Measurements from ENCODE around the gene ZNF609. TPM values are rescaled to one million over a fixed set of nuclear protein-coding genes. Genes with fewer than 3 reads are reported as not detected.

The ZNF609 gene
- total and polyA plus RNA-seq, 3 donors from 2014 or later: 48.7 to 75.8 (median 60.5) TPM

DNA sequence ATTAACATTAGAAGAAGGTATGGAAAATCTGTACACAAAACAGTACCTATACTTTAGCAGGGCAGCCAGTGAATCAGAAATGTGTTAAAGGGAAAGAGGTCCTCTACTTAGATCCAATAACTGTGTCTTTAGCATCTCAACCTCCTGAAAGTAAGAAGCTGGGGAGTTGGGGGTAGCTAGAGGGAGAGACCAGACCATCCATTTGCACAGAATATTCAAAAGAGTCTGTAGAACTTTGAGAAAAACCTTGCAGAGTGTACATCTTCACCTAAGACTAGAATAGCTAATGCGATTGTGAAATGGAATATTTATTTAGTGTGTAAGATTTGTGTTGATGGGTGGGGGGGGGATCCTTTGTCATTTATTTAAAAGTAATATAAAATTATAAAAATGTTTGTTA is 190.2 kb downstream of the ZNF609 start:
- no peak overlapping the region for H3K4me3 ChIP-seq
- no peak for DNase-seq
- H3K9me3 ChIP-seq: no peaks in the 10 kb centered on the region
- intact Hi-C loops (cut with DNase I; ENCODE audit: low total_unique reads): no loop called here
- no peaks in the 10 kb centered on the region for H3K36me3 ChIP-seq (ENCODE audit: low read depth, missing control alignments)
- TF ChIP-seq POLR2A (IDR thresholded peaks at IDR 0.05): no peak
- TF ChIP-seq, protein P1, sequence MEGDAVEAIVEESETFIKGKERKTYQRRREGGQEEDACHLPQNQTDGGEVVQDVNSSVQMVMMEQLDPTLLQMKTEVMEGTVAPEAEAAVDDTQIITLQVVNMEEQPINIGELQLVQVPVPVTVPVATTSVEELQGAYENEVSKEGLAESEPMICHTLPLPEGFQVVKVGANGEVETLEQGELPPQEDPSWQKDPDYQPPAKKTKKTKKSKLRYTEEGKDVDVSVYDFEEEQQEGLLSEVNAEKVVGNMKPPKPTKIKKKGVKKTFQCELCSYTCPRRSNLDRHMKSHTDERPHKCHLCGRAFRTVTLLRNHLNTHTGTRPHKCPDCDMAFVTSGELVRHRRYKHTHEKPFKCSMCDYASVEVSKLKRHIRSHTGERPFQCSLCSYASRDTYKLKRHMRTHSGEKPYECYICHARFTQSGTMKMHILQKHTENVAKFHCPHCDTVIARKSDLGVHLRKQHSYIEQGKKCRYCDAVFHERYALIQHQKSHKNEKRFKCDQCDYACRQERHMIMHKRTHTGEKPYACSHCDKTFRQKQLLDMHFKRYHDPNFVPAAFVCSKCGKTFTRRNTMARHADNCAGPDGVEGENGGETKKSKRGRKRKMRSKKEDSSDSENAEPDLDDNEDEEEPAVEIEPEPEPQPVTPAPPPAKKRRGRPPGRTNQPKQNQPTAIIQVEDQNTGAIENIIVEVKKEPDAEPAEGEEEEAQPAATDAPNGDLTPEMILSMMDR (IDR thresholded peaks at IDR 0.05): no peak
- no peaks in the 10 kb centered on the region for H3K27me3 ChIP-seq
- H3K27ac ChIP-seq: no peak overlapping the region
- WGBS, 2 donors: 96% methylated on average over 1 of the region's 1 CpG
- H3K4me1 ChIP-seq: no peaks in the 10 kb centered on the region

DNA sequence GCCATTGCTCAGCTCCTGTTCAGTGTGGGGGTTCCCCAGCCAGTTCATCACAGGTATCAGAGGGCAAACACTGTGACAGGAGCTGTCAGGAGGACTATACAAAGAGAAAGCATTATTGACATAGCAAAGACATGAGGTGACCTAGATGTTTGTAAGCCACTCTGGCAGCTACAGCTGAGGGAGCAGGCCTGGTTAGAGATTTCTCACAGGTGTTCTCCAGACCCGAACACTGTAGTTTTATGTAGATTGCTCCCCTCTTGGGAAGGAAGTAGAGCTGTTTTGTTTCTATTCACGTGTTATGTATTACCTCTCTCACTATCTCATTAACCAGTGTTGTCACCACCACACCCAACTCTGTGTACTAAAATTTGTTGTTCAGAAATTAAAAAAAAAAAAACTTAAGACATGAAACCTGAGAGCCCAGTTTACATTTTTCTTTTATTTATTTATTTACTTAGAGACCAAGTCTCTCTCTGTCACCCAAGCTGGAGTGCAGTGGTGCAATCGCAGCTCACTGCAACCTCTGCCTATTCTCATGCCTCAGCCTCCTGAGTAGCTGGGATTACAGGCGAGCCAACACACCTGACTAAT is 191.3 kb downstream of the ZNF609 start:
- H3K9me3 ChIP-seq: no peaks in the 10 kb centered on the region
- no peak for DNase-seq
- no peaks in the 10 kb centered on the region for H3K4me1 ChIP-seq
- H3K4me3 ChIP-seq: no peak overlapping the region
- WGBS, 2 donors: 76 to 85% methylated on average over 4 of the region's 4 CpGs
- H3K27ac ChIP-seq: no peak overlapping the region
- H3K36me3 ChIP-seq (ENCODE audit: low read depth, missing control alignments): no peaks in the 10 kb centered on the region
- TF ChIP-seq, protein P1 (IDR thresholded peaks at IDR 0.05): no peak
- TF ChIP-seq POLR2A (IDR thresholded peaks at IDR 0.05): no peak
- intact Hi-C loops (cut with DNase I; ENCODE audit: low total_unique reads): no loop called here
- H3K27me3 ChIP-seq: no peaks in the 10 kb centered on the region

DNA sequence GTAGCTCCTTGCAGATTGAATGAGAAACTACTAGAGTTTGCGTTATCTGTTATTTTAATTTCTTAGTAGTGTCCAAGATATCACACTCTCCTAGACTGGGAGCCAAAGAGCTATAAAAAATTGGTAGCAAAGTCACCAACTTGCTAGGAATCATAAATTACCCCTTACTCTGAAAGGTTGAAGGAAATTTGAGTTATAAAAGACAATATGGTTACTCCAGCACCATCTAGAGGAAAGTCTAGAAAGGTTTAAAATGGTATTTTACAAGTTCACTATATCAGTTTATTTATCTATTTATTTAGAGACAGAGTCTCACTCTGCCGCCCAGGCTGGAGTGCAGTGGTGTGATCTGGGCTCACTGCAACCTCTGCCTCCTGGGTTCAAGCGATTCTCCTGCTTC is 193.4 kb downstream of the ZNF609 start:
- Histone ChIP-seq H3K4me3 (no peak overlapping the region), H3K9me3 (no peaks in the 10 kb centered on the region), H3K27ac (no peak overlapping the region), H3K36me3 (ENCODE audit: low read depth, missing control alignments) (no peaks in the 10 kb centered on the region), H3K4me1 (no peaks in the 10 kb centered on the region), H3K27me3 (no peaks in the 10 kb centered on the region)
- no peak for DNase-seq
- 65 to 68% methylated on average over 3 of the region's 3 CpGs for WGBS, 2 donors
- intact Hi-C loops (cut with DNase I; ENCODE audit: low total_unique reads): no loop called here
- TF ChIP-seq POLR2A (IDR thresholded peaks at IDR 0.05): no peak
- TF ChIP-seq, protein P1 (IDR thresholded peaks at IDR 0.05): peak in 1 of 3 experiments; percentile 27

DNA sequence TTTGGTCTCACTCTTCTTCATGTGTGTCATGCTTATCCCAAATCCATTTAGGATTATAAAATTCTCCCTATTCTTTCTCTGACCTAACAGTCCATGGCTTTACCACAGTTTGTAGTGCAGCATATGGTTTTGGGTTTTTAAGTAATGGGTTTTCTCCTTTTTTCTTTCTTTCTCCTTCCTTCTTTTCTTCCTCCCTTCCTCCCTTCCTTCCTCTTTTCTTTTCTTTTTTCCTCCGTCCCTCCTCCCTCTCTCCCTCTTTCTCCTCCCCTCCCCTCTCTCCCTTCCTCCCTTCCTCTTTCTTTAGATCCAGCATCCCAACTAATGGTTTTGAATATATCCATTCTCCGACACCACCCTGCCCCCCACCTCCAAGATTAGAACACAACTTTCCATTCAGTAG is 196.1 kb downstream of the ZNF609 start:
- Histone ChIP-seq H3K4me3 (no peak overlapping the region), H3K27ac (no peak overlapping the region), H3K27me3 (no peaks in the 10 kb centered on the region), H3K36me3 (ENCODE audit: low read depth, missing control alignments) (no peaks in the 10 kb centered on the region), H3K9me3 (no peaks in the 10 kb centered on the region), H3K4me1 (no peaks in the 10 kb centered on the region)
- WGBS, 2 donors: 72 to 87% methylated on average over 2 of the region's 2 CpGs
- intact Hi-C loops (cut with DNase I; ENCODE audit: low total_unique reads): no loop called here
- no peak for TF ChIP-seq POLR2A (IDR thresholded peaks at IDR 0.05)
- TF ChIP-seq, protein P1 (IDR thresholded peaks at IDR 0.05): no peak
- no peak for DNase-seq

DNA sequence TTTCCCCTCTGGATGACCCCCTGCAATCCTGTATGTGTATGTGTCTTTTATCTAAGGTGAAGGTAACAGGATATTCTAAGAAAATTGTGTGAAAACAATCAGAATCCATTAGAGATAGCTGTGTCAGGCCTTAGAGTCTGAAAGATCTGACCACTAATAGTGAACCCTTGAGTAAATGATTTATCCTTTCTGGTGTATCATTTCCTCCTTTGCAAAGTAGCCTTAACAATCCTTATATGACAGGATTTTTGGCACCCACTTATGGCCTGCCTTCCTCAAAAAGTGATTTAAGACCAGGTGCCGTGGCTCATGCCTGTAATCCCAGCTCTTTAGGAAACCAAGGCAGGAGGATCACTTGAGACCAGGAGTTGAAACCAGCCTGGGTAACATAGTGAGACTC is 204.8 kb downstream of the ZNF609 start:
- Histone ChIP-seq H3K4me3 (no peak overlapping the region), H3K27me3 (no peaks in the 10 kb centered on the region), H3K36me3 (ENCODE audit: low read depth, missing control alignments) (no peaks in the 10 kb centered on the region), H3K4me1 (peaks cover 5% of the 10 kb centered on the region), H3K9me3 (no peaks in the 10 kb centered on the region), H3K27ac (no peak overlapping the region)
- intact Hi-C loops (cut with DNase I; ENCODE audit: low total_unique reads): no loop called here
- no peak for TF ChIP-seq POLR2A (IDR thresholded peaks at IDR 0.05)
- TF ChIP-seq, protein P1 (IDR thresholded peaks at IDR 0.05): no peak
- DNase-seq: no peak
- WGBS, 2 donors: 90 to 100% methylated on average over 1 of the region's 1 CpG
